ENCODE results near the gene TBC1D23.
"Not testable (repeated sequence)": the region's sequence is repeated elsewhere in the genome, so short reads cannot be mapped to it uniquely, and the experiment has no call there.

The TBC1D23 gene

DNA sequence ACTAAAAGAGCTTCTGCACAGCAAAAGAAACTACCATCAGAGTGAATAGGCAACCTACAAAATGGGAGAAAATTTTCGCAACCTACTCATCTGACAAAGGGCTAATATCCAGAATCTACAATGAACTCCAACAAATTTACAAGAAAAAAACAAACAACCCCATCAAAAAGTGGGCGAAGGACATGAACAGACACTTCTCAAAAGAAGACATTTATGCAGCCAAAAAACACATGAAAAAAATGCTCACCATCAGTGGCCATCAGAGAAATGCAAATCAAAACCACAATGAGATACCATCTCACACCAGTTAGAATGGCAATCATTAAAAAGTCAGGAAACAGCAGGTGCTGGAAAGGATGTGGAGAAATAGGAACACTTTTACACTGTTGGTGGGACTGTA lies 91.0 kb downstream of the TBC1D23 start:
- not testable (repeated sequence) for DNase-seq (ENCODE audit: low read depth, low spot score)

DNA sequence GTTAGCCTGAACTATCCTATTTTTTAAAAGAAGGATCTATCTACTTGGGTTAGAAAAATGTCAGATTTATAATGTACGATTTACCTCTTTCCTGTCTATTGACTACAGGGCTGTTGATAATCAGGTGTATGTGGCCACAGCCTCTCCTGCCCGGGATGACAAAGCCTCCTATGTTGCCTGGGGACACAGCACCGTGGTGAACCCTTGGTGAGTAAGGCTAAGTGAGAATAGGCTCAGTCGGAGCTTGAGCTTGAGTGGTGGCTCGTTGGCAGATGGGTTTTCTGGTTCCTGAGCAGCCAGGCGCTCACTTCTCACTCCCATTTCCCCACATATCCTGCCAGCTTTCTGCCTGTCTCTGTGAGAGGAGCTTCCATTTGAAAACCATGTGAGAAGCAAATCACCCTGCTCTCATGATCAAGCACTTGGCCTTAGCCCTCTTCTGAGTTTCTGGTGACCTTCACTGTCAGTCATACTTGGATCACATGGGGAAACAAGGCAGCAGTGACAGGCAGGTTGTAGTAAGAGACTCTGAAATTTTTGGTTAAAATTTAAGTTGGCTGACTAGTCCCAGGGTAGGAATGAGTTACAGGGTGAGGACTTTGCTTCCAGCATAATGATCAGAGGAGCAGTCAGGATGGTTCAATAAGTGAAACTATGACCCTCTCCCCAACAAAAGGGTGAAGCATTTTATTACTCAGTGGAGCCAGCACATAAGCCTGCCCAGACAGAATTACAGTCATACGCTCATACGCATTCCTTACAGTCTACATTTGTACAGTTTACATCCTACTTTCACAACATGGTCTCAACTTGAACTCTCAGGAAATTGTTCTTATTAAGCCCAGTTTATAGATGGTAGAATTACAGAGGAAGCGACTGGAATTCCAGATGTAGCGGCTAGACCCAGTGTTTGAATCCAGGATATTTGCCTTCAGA lies 91.8 kb downstream of the TBC1D23 start:
- DNase-seq (ENCODE audit: low read depth, low spot score) = no peak

DNA sequence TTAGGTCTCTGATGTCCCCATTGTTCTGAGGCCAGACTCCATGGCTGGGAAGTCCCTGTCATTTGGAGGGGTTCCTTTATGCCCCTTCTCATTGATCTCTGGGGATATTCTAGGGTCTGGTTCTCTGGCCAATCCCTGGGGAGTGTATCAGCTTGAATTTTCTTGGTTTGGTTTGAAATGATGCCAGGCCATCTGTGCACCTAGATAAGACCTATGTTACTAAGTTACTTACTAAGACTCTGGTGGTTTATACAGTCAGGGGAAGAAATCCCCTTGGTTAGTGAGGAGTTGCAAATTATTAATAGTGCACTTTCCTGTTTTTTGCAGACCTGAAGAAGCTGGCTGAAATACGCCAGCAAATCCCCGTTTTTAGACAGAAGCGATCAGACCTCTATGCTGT lies 94.1 kb downstream of the TBC1D23 start:
- peak; percentile 44 for DNase-seq (ENCODE audit: low read depth, low spot score)

DNA sequence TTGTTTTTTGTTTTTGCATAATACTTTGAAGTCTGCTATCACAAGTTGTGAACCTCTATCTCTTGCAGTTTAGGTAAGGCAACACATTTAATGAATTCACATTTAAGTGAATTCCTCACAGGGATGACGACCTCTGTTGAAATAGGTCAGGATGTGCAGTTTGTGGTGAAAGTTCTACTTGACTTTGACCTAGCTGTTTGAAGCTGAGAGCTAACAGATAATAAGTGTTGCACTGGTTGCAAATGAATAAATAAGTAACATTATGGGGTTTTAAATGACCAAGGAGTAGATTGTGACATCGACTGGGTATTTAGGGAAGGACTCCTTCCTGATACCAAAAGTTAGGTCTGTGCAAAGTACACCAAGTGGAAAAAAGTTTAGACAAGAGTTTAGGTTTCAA lies 97.6 kb downstream of the TBC1D23 start:
- no peak for DNase-seq (ENCODE audit: low read depth, low spot score)

DNA sequence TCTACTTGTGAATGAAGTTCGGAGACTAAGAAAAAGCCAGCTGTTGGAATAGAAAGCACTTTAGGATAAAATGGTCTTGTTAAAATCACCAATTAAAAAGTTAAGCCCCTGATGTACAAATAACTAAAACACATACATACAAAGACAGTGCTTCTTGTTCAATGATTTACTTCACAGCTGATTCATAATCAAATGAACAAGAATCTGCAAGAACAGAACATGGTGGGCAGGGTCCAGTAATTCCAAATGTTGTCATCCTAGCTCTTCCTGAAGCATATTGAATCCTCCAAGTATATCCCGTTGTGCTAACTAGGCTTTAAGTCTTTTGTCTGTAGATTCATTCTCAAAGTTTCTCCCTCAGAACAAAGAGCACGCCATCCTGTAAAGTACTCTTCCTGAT lies 98.2 kb downstream of the TBC1D23 start:
- no peak for DNase-seq (ENCODE audit: low read depth, low spot score)

DNA sequence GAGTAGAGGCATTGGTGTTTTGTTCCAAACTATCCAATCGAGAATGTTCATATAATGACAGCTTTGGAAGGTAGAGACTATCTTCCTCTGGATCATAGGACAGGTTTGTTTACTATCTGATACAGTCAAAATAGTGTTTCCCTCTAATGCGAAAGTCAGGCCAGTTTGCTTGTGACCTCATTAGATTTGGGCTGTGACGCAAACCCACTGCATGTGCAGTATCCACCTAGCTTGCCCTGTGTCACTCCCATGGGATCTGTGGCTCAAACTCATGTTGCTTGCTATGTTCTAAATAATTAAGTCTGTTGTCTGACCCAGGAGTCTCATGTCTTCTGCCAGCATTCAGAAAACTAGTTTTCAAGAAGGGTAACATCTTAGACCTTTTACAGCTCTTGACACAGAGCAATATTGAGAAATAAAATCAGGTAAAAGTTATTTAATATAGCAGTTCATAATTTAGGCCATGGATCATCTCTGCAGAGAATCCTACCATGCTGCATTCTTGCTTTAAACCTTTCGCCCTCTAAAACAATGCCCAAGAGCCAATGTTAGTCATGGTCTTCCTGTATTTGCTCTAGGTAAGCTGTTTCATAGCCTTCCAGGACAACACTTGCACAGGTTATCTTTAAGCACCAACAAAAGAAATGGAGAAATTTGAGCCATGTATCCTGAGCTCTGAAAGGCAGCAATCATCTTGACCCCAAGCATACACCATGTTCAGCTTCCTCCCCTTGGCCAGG lies 100.1 kb downstream of the TBC1D23 start:
- no peak for DNase-seq (ENCODE audit: low read depth, low spot score)

DNA sequence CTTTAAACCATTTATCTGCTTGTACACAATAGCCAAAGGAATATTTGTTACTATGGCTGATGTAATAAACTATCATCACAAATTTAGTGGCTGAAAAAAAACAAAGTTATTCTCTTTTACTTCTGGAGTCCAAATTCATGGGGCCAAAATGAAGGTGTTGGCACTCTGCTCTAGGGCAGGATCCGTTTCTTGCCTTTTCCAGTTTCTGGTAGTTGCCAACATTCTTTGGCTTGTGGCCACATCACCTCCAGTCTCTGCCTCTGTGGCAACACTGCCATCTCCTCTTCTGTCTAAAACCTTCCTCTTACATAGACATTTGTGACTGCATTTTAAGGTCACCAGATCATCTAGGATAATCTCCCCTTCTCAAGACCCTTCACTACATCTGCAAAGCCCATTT lies 101.1 kb downstream of the TBC1D23 start:
- DNase-seq (ENCODE audit: low read depth, low spot score) = no peak

DNA sequence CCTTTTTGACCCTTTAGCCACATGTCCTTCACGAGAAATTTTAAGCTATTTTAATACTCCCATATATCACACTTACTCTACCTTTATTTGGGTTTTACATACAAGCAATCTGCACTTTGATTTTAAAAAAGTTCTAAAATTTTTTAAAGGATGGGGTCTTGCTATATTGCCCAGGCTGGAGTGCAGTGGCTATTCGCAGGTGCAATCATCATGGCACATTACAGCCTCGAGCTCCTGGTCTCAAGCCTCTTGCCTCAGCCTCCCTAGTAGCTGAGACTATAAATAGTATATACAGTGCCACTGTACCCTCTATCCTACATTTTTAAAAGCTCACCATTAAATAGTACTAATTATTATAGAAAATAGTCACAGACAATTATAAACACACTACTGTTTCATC lies 103.6 kb downstream of the TBC1D23 start:
- DNase-seq (ENCODE audit: low read depth, low spot score) = no peak

DNA sequence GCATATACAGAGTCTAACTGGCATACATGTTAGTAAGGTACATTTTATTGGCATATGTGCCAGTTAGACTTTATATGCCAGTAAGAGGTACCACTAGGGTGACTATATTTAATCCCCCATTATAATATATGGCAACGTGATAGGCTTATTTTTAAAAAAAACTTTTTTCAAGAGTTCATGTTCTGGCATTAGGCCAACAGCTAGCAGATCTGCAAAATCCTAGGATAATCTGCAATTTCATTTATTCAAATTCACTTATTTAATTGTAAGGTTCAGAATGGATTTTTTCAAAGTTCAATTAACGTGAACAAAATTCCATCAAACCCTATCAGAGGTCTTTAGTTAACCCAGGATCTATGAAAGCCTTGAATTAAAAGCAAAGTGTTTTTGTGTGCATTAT lies 105.6 kb downstream of the TBC1D23 start:
- DNase-seq (ENCODE audit: low read depth, low spot score) = no peak

DNA sequence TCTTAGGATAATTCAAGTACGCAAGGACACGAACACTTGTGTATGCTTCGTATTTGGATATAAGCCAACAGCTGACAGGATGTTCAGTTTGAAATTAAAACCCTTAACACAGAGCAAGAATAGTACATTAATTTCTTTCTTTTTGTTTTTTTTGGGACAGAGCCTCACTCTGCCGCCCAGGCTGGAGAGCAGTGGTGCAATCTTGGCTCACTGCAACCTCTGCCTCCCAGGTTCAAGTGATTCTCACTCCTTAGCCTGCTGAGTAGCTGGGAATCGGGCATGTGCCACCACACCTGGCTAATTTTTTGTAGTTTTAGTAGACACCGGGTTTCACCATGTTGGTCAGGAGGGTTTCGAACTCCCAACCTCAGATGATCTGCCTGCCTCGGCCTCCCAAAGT lies 107.6 kb downstream of the TBC1D23 start:
- DNase-seq (ENCODE audit: low read depth, low spot score) = no peak

DNA sequence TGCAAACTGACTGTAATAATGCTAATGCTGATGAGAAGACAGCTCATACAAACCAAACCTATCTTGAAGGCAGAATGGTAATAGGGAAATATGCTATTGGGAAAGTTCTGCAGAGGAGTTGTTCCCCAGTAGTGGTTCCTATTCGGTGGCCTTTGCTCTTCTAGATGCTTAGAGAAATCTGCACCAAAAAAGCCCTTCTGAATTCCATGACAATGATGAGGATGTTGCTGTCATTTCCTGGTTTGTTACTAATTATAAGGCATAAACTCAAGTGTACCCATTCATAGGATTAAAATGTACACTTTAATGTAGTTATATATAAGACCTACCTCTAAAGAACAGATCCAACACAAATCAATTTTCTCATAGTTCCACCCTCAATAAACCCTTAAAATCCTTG lies 110.0 kb downstream of the TBC1D23 start:
- no peak for DNase-seq (ENCODE audit: low read depth, low spot score)

DNA sequence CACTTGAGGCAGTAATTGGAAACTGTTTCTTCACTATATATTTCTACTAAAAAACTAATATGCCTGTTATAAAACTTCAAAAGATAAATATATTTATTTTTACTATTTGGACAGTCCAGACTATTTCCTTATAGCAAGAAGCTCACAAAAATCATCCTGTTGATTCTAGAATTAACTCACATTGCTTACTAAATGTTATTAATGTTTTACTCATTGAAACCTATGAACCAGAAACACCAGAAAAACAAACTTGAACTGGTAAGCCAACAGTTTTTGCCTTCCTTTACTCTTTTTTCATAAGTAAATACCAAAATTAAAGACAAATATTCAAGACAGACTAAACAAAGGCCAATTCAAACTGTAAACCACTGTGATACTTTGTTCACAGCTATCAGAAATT lies 113.7 kb downstream of the TBC1D23 start:
- DNase-seq (ENCODE audit: low read depth, low spot score) = no peak

Data from astrocyte of the hippocampus (primary cell).